Measurements from ENCODE around the gene EVA1C. TPM values are rescaled to one million over a fixed set of nuclear protein-coding genes. Genes with fewer than 3 reads are reported as not detected.
"Not testable (repeated sequence)": the region's sequence is repeated elsewhere in the genome, so short reads cannot be mapped to it uniquely, and the experiment has no call there.

EVA1C gene
- total and polyA plus RNA-seq, 2 experiments from 2014 or later = 4.6 to 6.9 TPM

- peaks cover 77% of the 10 kb centered on the region for H3K36me3 ChIP-seq (ENCODE audit: insufficient read depth)
- H2AFZ ChIP-seq; H3K27me3 Mint-ChIP-seq (ENCODE audit: insufficient read depth, low read depth, poor library complexity); H3K4me1 ChIP-seq (ENCODE audit: insufficient read depth); H3K27ac Mint-ChIP-seq; H3K9me2 ChIP-seq (ENCODE audit: insufficient read depth); H3K27ac ChIP-seq (ENCODE audit: low read depth); H3K4me3 ChIP-seq; H3K4me1 Mint-ChIP-seq; H3K4me3 Mint-ChIP-seq; ATAC-seq; H3K79me2 ChIP-seq (replicated peaks; ENCODE audit: insufficient read depth); DNase-seq (ENCODE audit: low spot score); H3F3A ChIP-seq (replicated peaks; ENCODE audit: low read depth); H3K4me2 ChIP-seq; H3K9me3 Mint-ChIP-seq; H3K27me3 ChIP-seq (ENCODE audit: insufficient read depth); H4K20me1 ChIP-seq (replicated peaks; ENCODE audit: insufficient read depth): not testable (repeated sequence)
- H3K36me3 Mint-ChIP-seq (ENCODE audit: low read depth) = peaks cover 76% of the 10 kb centered on the region
These were observed 43.5 kb upstream of the EVA1C start for GRCh38 chr21:32368961-32369360.

- peaks cover 4% of the 10 kb centered on the region; the same call in 1 of the 2 replicates for H4K20me1 ChIP-seq (replicated peaks; ENCODE audit: insufficient read depth)
- ATAC-seq (no peak), DNase-seq (ENCODE audit: low spot score) (no peak)
- peaks cover 6% of the 10 kb centered on the region for H3K79me2 ChIP-seq (replicated peaks; ENCODE audit: insufficient read depth)
- no peak overlapping the region for H3K4me2 ChIP-seq
- Mint-ChIP-seq H3K36me3 (ENCODE audit: low read depth) (peaks cover 67% of the 10 kb centered on the region), H3K9me3 (no peaks in the 10 kb centered on the region), H3K4me3 (no peak overlapping the region), H3K27me3 (ENCODE audit: insufficient read depth, low read depth, poor library complexity) (peaks cover 4% of the 10 kb centered on the region), H3K27ac (no peak overlapping the region; the same call in 1 of the 2 replicates), H3K4me1 (no peaks in the 10 kb centered on the region)
- H3K9me2 ChIP-seq (ENCODE audit: insufficient read depth) = no peaks in the 10 kb centered on the region
- TF ChIP-seq STAT1 (IDR thresholded peaks at IDR 0.05; ENCODE audit: unreplicated experiment) = no peak
- no peak for TF ChIP-seq EZH2 (IDR thresholded peaks at IDR 0.05; ENCODE audit: low read depth, unreplicated experiment)
- TF ChIP-seq CTCF (conservative IDR thresholded peaks at IDR 0.05; ENCODE audit: low read depth in 2 of 2) = no peak
- TF ChIP-seq ZNF114 (CRISPR knock-in tag; IDR thresholded peaks at IDR 0.05) = no peak
- no peak for TF ChIP-seq CREB1 (CRISPR knock-in tag; IDR thresholded peaks at IDR 0.05; ENCODE audit: low read depth)
- TF ChIP-seq ZNF331 (CRISPR knock-in tag; IDR thresholded peaks at IDR 0.05; ENCODE audit: low read depth) = no peak
- TF ChIP-seq NANOG (IDR thresholded peaks at IDR 0.05; ENCODE audit: borderline replicate concordance) = no peak
- TF ChIP-seq POLR2AphosphoS5 (IDR thresholded peaks at IDR 0.05; ENCODE audit: low read depth) = no peak
- no peak for TF ChIP-seq JUNB (IDR thresholded peaks at IDR 0.05; ENCODE audit: unreplicated experiment)
- peaks cover 67% of the 10 kb centered on the region for H3K36me3 ChIP-seq (ENCODE audit: insufficient read depth)
- 0 out of 2 replicates have a peak, but pooled peaks cover 2% of the 10 kb centered on the region for H3F3A ChIP-seq (replicated peaks; ENCODE audit: low read depth)
- H3K4me1 ChIP-seq (ENCODE audit: insufficient read depth) = no peaks in the 10 kb centered on the region
- H3K27me3 ChIP-seq (ENCODE audit: insufficient read depth) = no peaks in the 10 kb centered on the region
- no peak overlapping the region for H3K27ac ChIP-seq (ENCODE audit: low read depth)
- no peak overlapping the region for H2AFZ ChIP-seq
- H3K4me3 ChIP-seq = no peak overlapping the region
These were observed 41.3 kb upstream of the EVA1C start for GRCh38 chr21:32370998-32371766.
